SK-N-SH (cell line): ENCODE data around the gene MAP3K19. TPM values are rescaled to one million over a fixed set of nuclear protein-coding genes. Genes with fewer than 3 reads are reported as not detected.

ENCODE experiments used
- CTCF ChIA-PET: fragments of 300-600, 350-600 bp; formaldehyde crosslinking; extraction: SDS; loops from one replicate; lab custom pipeline; 2021; lab: Yijun Ruan, JAX
- POLR2A ChIA-PET: fragments of 350-600 bp; sonication (Branson Sonifier 250); formaldehyde crosslinking; extraction: SDS; loops from one replicate; lab custom pipeline; 2020; ENCODE audit warnings: antibody characterized with exemption, inconsistent platforms; lab: Yijun Ruan, JAX
- DNase-seq: peaks from one replicate; pipeline ENCODE4 v3.0.0; 2012
- H2AFZ ChIP-seq: fragments of 200-600 bp; sonication (generic); 2 replicates; pipeline ENCODE4 v1.8.1; 2016; ENCODE audit warnings: antibody characterized with exemption, mild to moderate bottlenecking, low read depth
- H3F3A ChIP-seq: fragments of 200-600 bp; sonication (generic); replicated peaks from 2 replicates; pipeline ENCODE3; 2016; ENCODE audit warnings: antibody characterized with exemption, mild to moderate bottlenecking; ENCODE audit not compliant: insufficient read depth
- H3K27ac ChIP-seq, 2 experiments: fragments of 200-500 bp in 1 of 2; fragments of 200-600 bp in 1 of 2; sonication (Bioruptor generic) in 1 of 2; sonication (generic), shearing (Covaris generic) in 1 of 2; 2 replicates each; pipeline versions ENCODE4 v1.5.1 to v1.6.1; 2014 to 2016; ENCODE audit warnings: low read depth in 2 of 2, inconsistent platforms in 1 of 2, low read length in 1 of 2, mild to moderate bottlenecking in 1 of 2, mixed read lengths in 1 of 2
- H3K27me3 ChIP-seq: fragments of 200-600 bp; sonication (generic), shearing (Covaris generic); 2 replicates; pipeline ENCODE4 v1.6.1; 2016; ENCODE audit warnings: mixed run types; ENCODE audit not compliant: insufficient read depth
- H3K36me3 ChIP-seq, 2 experiments: fragments of 200-500 bp in 1 of 2; fragments of 200-600 bp in 1 of 2; sonication (Bioruptor generic) in 1 of 2; sonication (generic) in 1 of 2; replicated peaks in 1 of 2; 2 replicates each; pipeline versions ENCODE3 to v1.5.1; 2014 to 2016; ENCODE audit warnings: low read length in 1 of 2, mild to moderate bottlenecking in 1 of 2; ENCODE audit not compliant: insufficient read depth in 2 of 2, control insufficient read depth in 1 of 2
- H3K4me1 ChIP-seq, 2 experiments: fragments of 200-500 bp in 1 of 2; fragments of 200-600 bp in 1 of 2; sonication (Bioruptor generic) in 1 of 2; sonication (generic), shearing (Covaris generic) in 1 of 2; 2 replicates each; pipeline versions ENCODE4 v1.5.1 to v1.6.1; 2014 to 2016; ENCODE audit warnings: low read depth in 1 of 2, low read length in 1 of 2, mixed run types in 1 of 2; ENCODE audit not compliant: insufficient read depth in 2 of 2, control insufficient read depth in 1 of 2
- H3K4me2 ChIP-seq: fragments of 200-600 bp; sonication (generic), shearing (Covaris generic); 2 replicates; pipeline ENCODE4 v1.6.1; 2017; ENCODE audit warnings: mixed run types
- H3K4me3 ChIP-seq, 2 experiments: fragments of 200-500 bp in 1 of 2; fragments of 200-600 bp in 1 of 2; sonication (Bioruptor generic) in 1 of 2; sonication (generic), shearing (Covaris generic) in 1 of 2; 2 replicates each; pipeline versions ENCODE4 v1.5.1 to v1.8.1; 2014 to 2016; ENCODE audit warnings: low read depth in 2 of 2, inconsistent platforms in 1 of 2, low read length in 1 of 2, mild to moderate bottlenecking in 1 of 2, mixed read lengths in 1 of 2, moderate library complexity in 1 of 2
- H3K79me2 ChIP-seq: fragments of 200-600 bp; sonication (generic); 2 replicates; pipeline ENCODE4 v1.8.1; 2017; ENCODE audit warnings: mild to moderate bottlenecking; ENCODE audit not compliant: insufficient read depth
- H3K9ac ChIP-seq: fragments of 200-600 bp; sonication (generic); 2 replicates; pipeline ENCODE4 v1.6.1; 2017; ENCODE audit warnings: mixed run types
- H3K9me2 ChIP-seq: fragments of 200-600 bp; sonication (generic); 2 replicates; pipeline ENCODE4 v1.6.1; 2017; ENCODE audit warnings: mixed run types
- H3K9me3 ChIP-seq: fragments of 200-600 bp; sonication (generic); 2 replicates; pipeline ENCODE4 v1.6.1; 2017; ENCODE audit warnings: mixed run types, mild to moderate bottlenecking, moderate library complexity
- H4K20me1 ChIP-seq: fragments of 200-600 bp; sonication (generic); 2 replicates; pipeline ENCODE4 v1.6.1; 2017; ENCODE audit warnings: mild to moderate bottlenecking, mixed run types; ENCODE audit not compliant: insufficient read depth
- EZH2phosphoT487 ChIP-seq: fragments of 200-600 bp; sonication (generic); IDR thresholded peaks from 2 replicates; pipeline ENCODE4 v1.6.1; 2017; ENCODE audit warnings: low read depth, mixed run types, mild to moderate bottlenecking, antibody characterized with exemption, moderate library complexity, borderline replicate concordance
- FOXJ3 ChIP-seq: sonication (generic); formaldehyde crosslinking; IDR thresholded peaks from 2 replicates; pipeline ENCODE4 v1.5.1; 2020; ENCODE audit warnings: mild to moderate bottlenecking, missing genetic modification reagents
- MAX ChIP-seq: IDR thresholded peaks from 2 replicates; pipeline ENCODE4 v1.4.0; 2012; ENCODE audit warnings: low read depth
- MXI1 ChIP-seq: IDR thresholded peaks from 2 replicates; pipeline ENCODE4 v1.6.1; 2012; ENCODE audit warnings: mild to moderate bottlenecking, low read depth, low read length, improper control_type of control experiment
- POLR2AphosphoS5 ChIP-seq: IDR thresholded peaks from 2 replicates; pipeline ENCODE4 v1.6.1; 2012; ENCODE audit warnings: low read depth, low read length
- RCOR1 ChIP-seq: fragments of 150-350 bp; IDR thresholded peaks from 2 replicates; pipeline ENCODE4 v1.6.1; 2017; ENCODE audit warnings: antibody characterized with exemption, low read length
- RXRA ChIP-seq: IDR thresholded peaks from 2 replicates; pipeline ENCODE4 v1.4.0; 2012; ENCODE audit warnings: low read depth, mild to moderate bottlenecking, borderline replicate concordance
- TAF1 ChIP-seq: IDR thresholded peaks from 2 replicates; pipeline ENCODE4 v1.6.1; 2012; ENCODE audit warnings: low read depth, mild to moderate bottlenecking, low read length, moderate library complexity, borderline replicate concordance
- USF2 ChIP-seq: fragments of 150-350 bp; IDR thresholded peaks from 2 replicates; pipeline ENCODE4 v1.6.1; 2017; ENCODE audit warnings: antibody characterized with exemption, low read length, low read depth, borderline replicate concordance
- WGBS: methylation state at CpG from one replicate; pipeline ENCODE4 v1.1.6; 2017; ENCODE audit warnings: low lambda C conversion rate; 5-methylcytosine and 5-hydroxymethylcytosine counted together
- polyA plus RNA-seq, 3 experiments: library from polyadenylated mRNA; depleted of rRNA; stranded (reverse); fragments of >200 nt; gene quantifications; 2 replicates each; pipeline ENCODE4 v1.2.3, GENCODE V29; 2012

The MAP3K19 gene
- polyA plus RNA-seq, 1 of the 3 experiments (the other 2 are of a cell fraction): not detected

- H3K4me1 ChIP-seq: peaks cover 4 to 18% of the 10 kb centered on the region in 2 experiments; a peak in 3 of 4 replicates
- H3K27ac ChIP-seq: peak overlapping the region in 1 of 2 experiments; percentile 18; a peak in 1 of 4 replicates
- no peaks in the 10 kb centered on the region for H3K9me3 ChIP-seq
- H3K79me2 ChIP-seq: peaks cover 100% of the 10 kb centered on the region
- H3K27me3 ChIP-seq: no peaks in the 10 kb centered on the region
- ChIA-PET POLR2A (no interaction called here), CTCF (interaction anchor here (1.1 kb wide), 1 partner anchor 475 kb away, joined by 3 read pairs; no protein-coding TSS in a partner anchor)
- TF ChIP-seq POLR2AphosphoS5: no peak
- no peak for TF ChIP-seq RXRA
- no peak for TF ChIP-seq USF2
- peaks cover 19% of the 10 kb centered on the region for H3F3A ChIP-seq
- no peak overlapping the region for H3K9ac ChIP-seq
- H3K4me3 ChIP-seq: no peak overlapping the region
- peaks cover 97% of the 10 kb centered on the region for H4K20me1 ChIP-seq
- DNase-seq: no peak
- no peaks in the 10 kb centered on the region for H3K9me2 ChIP-seq
- H3K4me2 ChIP-seq: 0 out of 2 replicates have a peak overlapping the region, but pooled peaks have one; percentile 27
- peaks cover 24 to 27% of the 10 kb centered on the region in 2 experiments for H3K36me3 ChIP-seq
- WGBS: 90% methylated on average over 3 of the region's 3 CpGs
- H2AFZ ChIP-seq: no peak overlapping the region
Measured at GRCh38 chr2:134926231-134926931, 120.9 kb downstream of the MAP3K19 start.

GRCh38 chr2:134924912-134925311, 122.3 kb downstream of the MAP3K19 start:
- Histone ChIP-seq H3K4me3 (no peak overlapping the region), H3K36me3 (peaks cover 17 to 33% of the 10 kb centered on the region in 2 experiments), H3K9me3 (no peaks in the 10 kb centered on the region), H4K20me1 (peaks cover 99% of the 10 kb centered on the region), H3K9me2 (no peaks in the 10 kb centered on the region), H2AFZ (no peak overlapping the region), H3K4me2 (no peak overlapping the region), H3K9ac (no peak overlapping the region), H3K4me1 (peaks cover 14 to 18% of the 10 kb centered on the region in 2 experiments; a peak in 3 of 4 replicates), H3K79me2 (peaks cover 100% of the 10 kb centered on the region), H3K27ac (no peak overlapping the region), H3K27me3 (no peaks in the 10 kb centered on the region), H3F3A (peaks cover 19% of the 10 kb centered on the region)
- ChIA-PET POLR2A (no interaction called here), CTCF (no interaction called here)
- DNase-seq: no peak
- no peak for TF ChIP-seq FOXJ3
- TF ChIP-seq MXI1: no peak
- TF ChIP-seq EZH2phosphoT487: no peak
- no peak for TF ChIP-seq RCOR1
- TF ChIP-seq TAF1: no peak
- no peak for TF ChIP-seq MAX
- 100% methylated on average over 1 of the region's 1 CpG for WGBS
